H9 (cell line): ENCODE measurements around the gene STK11IP. TPM values are rescaled to one million over a fixed set of nuclear protein-coding genes. Genes with fewer than 3 reads are reported as not detected.
A peak's percentile ranks its signal among the peaks of the same experiment; 100 is the strongest.

Experiments used
- DNase-seq: peaks from one replicate; pipeline ENCODE4 v3.0.0-alpha.2; 2017
- H2AFZ ChIP-seq: one replicate; pipeline ENCODE4 v1.6.1; 2013; ENCODE audit warnings: mild to moderate bottlenecking, low read length, control low read depth, moderate library complexity
- H2AK5ac ChIP-seq: 2 replicates; pipeline ENCODE4 v1.6.1; 2013; ENCODE audit warnings: low read length, control low read depth, mixed read lengths; ENCODE audit not compliant: insufficient read length
- H2BK120ac ChIP-seq: one replicate; pipeline ENCODE4 v1.6.1; 2013; ENCODE audit warnings: low read depth, mild to moderate bottlenecking, low read length, control low read depth, inconsistent platforms; ENCODE audit not compliant: poor library complexity, severe bottlenecking
- H2BK12ac ChIP-seq: 2 replicates; pipeline ENCODE4 v1.6.1; 2013; ENCODE audit warnings: low read length, control low read depth, mixed read lengths, low read depth; ENCODE audit not compliant: insufficient read length
- H2BK15ac ChIP-seq: 2 replicates; pipeline ENCODE4 v1.6.1; 2013; ENCODE audit warnings: low read depth, low read length, control low read depth
- H2BK20ac ChIP-seq: one replicate; pipeline ENCODE4 v1.6.1; 2013; ENCODE audit warnings: low read depth, mild to moderate bottlenecking, low read length, control low read depth, inconsistent platforms; ENCODE audit not compliant: poor library complexity, severe bottlenecking
- H2BK5ac ChIP-seq: 2 replicates; pipeline ENCODE4 v1.6.1; 2013; ENCODE audit warnings: low read length, control low read depth, mixed read lengths; ENCODE audit not compliant: insufficient read length
- H3K14ac ChIP-seq: 2 replicates; pipeline ENCODE4 v1.6.1; 2013; ENCODE audit warnings: low read length, control low read depth; ENCODE audit not compliant: insufficient read depth
- H3K18ac ChIP-seq: 2 replicates; pipeline ENCODE4 v1.6.1; 2013; ENCODE audit warnings: low read depth, mild to moderate bottlenecking, mixed read lengths, low read length, control low read depth; ENCODE audit not compliant: insufficient read length
- H3K23ac ChIP-seq: 2 replicates; pipeline ENCODE4 v1.6.1; 2013; ENCODE audit warnings: low read length, control low read depth, mixed read lengths, low read depth; ENCODE audit not compliant: insufficient read length
- H3K23me2 ChIP-seq: 2 replicates; pipeline ENCODE4 v1.6.1; 2013; ENCODE audit warnings: low read depth, mild to moderate bottlenecking, mixed read lengths, low read length, control low read depth; ENCODE audit not compliant: insufficient read length, poor library complexity, severe bottlenecking
- H3K27ac ChIP-seq: 2 replicates; pipeline ENCODE4 v1.5.1; 2013; ENCODE audit warnings: low read length, control low read depth, mixed read lengths, low read depth; ENCODE audit not compliant: insufficient read length
- H3K27me3 ChIP-seq: 2 replicates; pipeline ENCODE4 v1.6.1; 2013; ENCODE audit warnings: low read length, control low read depth, inconsistent platforms; ENCODE audit not compliant: insufficient read depth
- H3K4ac ChIP-seq: 2 replicates; pipeline ENCODE4 v1.6.1; 2013; ENCODE audit warnings: low read depth, mild to moderate bottlenecking, control low read depth, inconsistent platforms, low read length, moderate library complexity
- H3K4me1 ChIP-seq: 2 replicates; pipeline ENCODE4 v1.6.1; 2013; ENCODE audit warnings: low read length, control low read depth, inconsistent platforms; ENCODE audit not compliant: insufficient read depth
- H3K4me2 ChIP-seq: 2 replicates; pipeline ENCODE4 v1.6.1; 2013; ENCODE audit warnings: low read length, control low read depth, mixed read lengths; ENCODE audit not compliant: insufficient read length, insufficient read depth
- H3K56ac ChIP-seq: 2 replicates; pipeline ENCODE4 v1.6.1; 2013; ENCODE audit warnings: low read depth, mild to moderate bottlenecking, mixed read lengths, low read length, control low read depth; ENCODE audit not compliant: insufficient read length
- H3K79me1 ChIP-seq: 2 replicates; pipeline ENCODE4 v1.6.1; 2013; ENCODE audit warnings: low read depth, mild to moderate bottlenecking, moderate library complexity, low read length, control low read depth, inconsistent platforms; ENCODE audit not compliant: insufficient read depth, poor library complexity, severe bottlenecking
- H3K79me2 ChIP-seq: 2 replicates; pipeline ENCODE4 v1.6.1; 2013; ENCODE audit warnings: low read length, control low read depth, inconsistent platforms; ENCODE audit not compliant: insufficient read depth
- H3K9ac ChIP-seq: 2 replicates; pipeline ENCODE4 v1.6.1; 2013; ENCODE audit warnings: low read length, control low read depth, mixed read lengths; ENCODE audit not compliant: insufficient read length; ENCODE audit errors: extremely low read depth
- H3K9me3 ChIP-seq: one replicate; pipeline ENCODE4 v1.6.1; 2013; ENCODE audit warnings: low read depth, low read length, inconsistent platforms; ENCODE audit not compliant: control insufficient read depth
- H3T11ph ChIP-seq: one replicate; pipeline ENCODE4 v1.6.1; 2013; ENCODE audit warnings: mild to moderate bottlenecking, low read length, control low read depth, inconsistent platforms
- H4K20me1 ChIP-seq: one replicate; pipeline ENCODE4 v1.6.1; 2013; ENCODE audit not compliant: control insufficient read depth, insufficient read length, insufficient read depth
- H4K5ac ChIP-seq: 2 replicates; pipeline ENCODE4 v1.6.1; 2013; ENCODE audit warnings: low read depth, mild to moderate bottlenecking, mixed read lengths, low read length, control low read depth; ENCODE audit not compliant: insufficient read length
- H4K8ac ChIP-seq: replicated peaks from 2 replicates; pipeline ENCODE4 v1.6.1; 2013; ENCODE audit warnings: low read length, control low read depth, mixed read lengths, low read depth; ENCODE audit not compliant: insufficient read length
- H4K91ac ChIP-seq: 2 replicates; pipeline ENCODE4 v1.6.1; 2013; ENCODE audit warnings: low read depth, mild to moderate bottlenecking, moderate library complexity, mixed read lengths, low read length, control low read depth; ENCODE audit not compliant: insufficient read length
- H3K27ac Mint-ChIP-seq, 3 experiments: 2 replicates in 2 of 3; 3 replicates in 1 of 3; pipeline ENCODE4 v1.8.0; 2020 to 2021; ENCODE audit warnings: mixed read lengths in 3 of 3, mild to moderate bottlenecking in 1 of 3, moderate library complexity in 1 of 3
- H3K27me3 Mint-ChIP-seq: 2 replicates; pipeline ENCODE4 v1.8.0; 2021; ENCODE audit warnings: low read depth, mild to moderate bottlenecking, moderate library complexity, mixed read lengths
- H3K36me3 Mint-ChIP-seq, 3 experiments: 2 replicates in 2 of 3; 3 replicates in 1 of 3; pipeline ENCODE4 v1.8.0; 2020 to 2021; ENCODE audit warnings: low read depth in 3 of 3, mixed read lengths in 3 of 3; ENCODE audit not compliant: insufficient read depth in 1 of 3
- H3K4me1 Mint-ChIP-seq, 2 experiments: 2 replicates each; pipeline ENCODE4 v1.8.0; 2020; ENCODE audit warnings: mixed read lengths in 2 of 2
- H3K4me3 Mint-ChIP-seq, 2 experiments: 2 replicates in 1 of 2; 3 replicates in 1 of 2; pipeline ENCODE4 v1.8.0; 2020 to 2021; ENCODE audit warnings: mild to moderate bottlenecking in 2 of 2, mixed read lengths in 2 of 2, moderate library complexity in 1 of 2
- H3K9me3 Mint-ChIP-seq, 2 experiments: 2 replicates in 1 of 2; 3 replicates in 1 of 2; pipeline ENCODE4 v1.8.0; 2020; ENCODE audit warnings: mild to moderate bottlenecking in 2 of 2, mixed read lengths in 2 of 2, moderate library complexity in 1 of 2
- WGBS: extraction: QIAGEN DNeasy Blood & Tissue Kit; methylation state at CpG from one replicate; pipeline ENCODE4 v1.1.7; 2013; ENCODE audit warnings: missing lambda C conversion rate, low lambda C conversion rate, mixed read lengths; ENCODE audit not compliant: insufficient read length; ENCODE audit errors: extremely low coverage; 5-methylcytosine and 5-hydroxymethylcytosine counted together
- total RNA-seq: library from RNA; stranded (reverse); gene quantifications from 2 replicates; pipeline ENCODE4 v1.2.1, GENCODE V29; 2021
- TF ChIP-seq, protein P1 (sequence below): fragments of 200-600 bp; sonication (generic); conservative IDR thresholded peaks from 3 replicates; pipeline ENCODE4 v1.8.0; 2021; ENCODE audit warnings: antibody characterized with exemption, mild to moderate bottlenecking

STK11IP gene
- total RNA-seq, 1 experiment from 2014 or later: 31.1 TPM

DNA sequence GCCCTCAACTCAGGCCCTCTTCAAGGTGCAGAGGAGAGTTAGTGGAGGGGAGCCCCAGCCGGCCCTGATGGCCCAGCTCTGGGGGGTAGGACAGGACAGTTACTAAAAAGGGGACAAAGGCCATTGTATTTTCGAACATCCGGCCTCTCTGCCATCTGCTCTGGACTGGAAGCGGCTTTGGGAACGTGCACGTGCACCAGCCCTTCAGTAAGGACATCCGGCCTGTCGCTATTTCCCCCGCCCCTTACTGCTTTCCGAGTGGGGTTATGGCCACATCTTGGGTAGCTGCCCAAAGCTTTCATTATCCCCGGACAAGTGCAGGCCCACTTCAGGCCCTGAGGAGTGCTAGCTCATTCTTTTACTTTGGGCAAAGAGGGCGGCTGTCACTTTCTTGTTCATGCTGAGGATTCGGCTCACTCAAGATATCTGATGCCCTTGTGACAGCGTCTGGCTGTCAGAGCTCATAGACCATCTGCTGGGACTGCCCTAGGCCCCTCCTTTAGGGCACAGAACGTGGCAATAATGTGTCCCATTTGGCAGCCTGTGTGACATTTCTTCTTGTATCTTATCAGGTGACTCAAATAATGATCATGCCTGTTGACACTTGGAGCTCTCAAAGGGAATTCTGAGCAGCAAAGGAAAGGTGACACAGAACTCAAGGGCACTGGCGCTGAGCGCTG is 47.3 kb downstream of the STK11IP start:
- no peak overlapping the region for H2BK5ac ChIP-seq
- no peak overlapping the region for H2AFZ ChIP-seq
- no peak overlapping the region for H2BK12ac ChIP-seq

More for the DNA sequence above, 47.3 kb downstream of the STK11IP start:
- H3K4me3 Mint-ChIP-seq: no peak overlapping the region
- H3K79me2 ChIP-seq: no peaks in the 10 kb centered on the region
- H4K8ac ChIP-seq: no peak overlapping the region
- H3K56ac ChIP-seq: no peak overlapping the region
- no peak overlapping the region for H3K23ac ChIP-seq
- no peak overlapping the region for H2BK20ac ChIP-seq
- no peak overlapping the region for H3T11ph ChIP-seq
- peaks cover 0 to 8% (median 0%) of the 10 kb centered on the region in 3 experiments; a peak in 1 of 7 replicates for H3K36me3 Mint-ChIP-seq
- H4K5ac ChIP-seq: no peak overlapping the region
- WGBS: no CpG with 5 or more reads among the region's 17 CpGs
- no peaks in the 10 kb centered on the region for H3K79me1 ChIP-seq
- TF ChIP-seq, protein P1, sequence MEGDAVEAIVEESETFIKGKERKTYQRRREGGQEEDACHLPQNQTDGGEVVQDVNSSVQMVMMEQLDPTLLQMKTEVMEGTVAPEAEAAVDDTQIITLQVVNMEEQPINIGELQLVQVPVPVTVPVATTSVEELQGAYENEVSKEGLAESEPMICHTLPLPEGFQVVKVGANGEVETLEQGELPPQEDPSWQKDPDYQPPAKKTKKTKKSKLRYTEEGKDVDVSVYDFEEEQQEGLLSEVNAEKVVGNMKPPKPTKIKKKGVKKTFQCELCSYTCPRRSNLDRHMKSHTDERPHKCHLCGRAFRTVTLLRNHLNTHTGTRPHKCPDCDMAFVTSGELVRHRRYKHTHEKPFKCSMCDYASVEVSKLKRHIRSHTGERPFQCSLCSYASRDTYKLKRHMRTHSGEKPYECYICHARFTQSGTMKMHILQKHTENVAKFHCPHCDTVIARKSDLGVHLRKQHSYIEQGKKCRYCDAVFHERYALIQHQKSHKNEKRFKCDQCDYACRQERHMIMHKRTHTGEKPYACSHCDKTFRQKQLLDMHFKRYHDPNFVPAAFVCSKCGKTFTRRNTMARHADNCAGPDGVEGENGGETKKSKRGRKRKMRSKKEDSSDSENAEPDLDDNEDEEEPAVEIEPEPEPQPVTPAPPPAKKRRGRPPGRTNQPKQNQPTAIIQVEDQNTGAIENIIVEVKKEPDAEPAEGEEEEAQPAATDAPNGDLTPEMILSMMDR: no peak
- no peak overlapping the region for H3K4me2 ChIP-seq
- no peak overlapping the region for H3K9ac ChIP-seq
- peaks cover 2% of the 10 kb centered on the region; the same call in 1 of the 2 replicates for H3K4me1 ChIP-seq
- H3K18ac ChIP-seq: no peak overlapping the region
- no peak overlapping the region for H2AK5ac ChIP-seq
- DNase-seq: peak; percentile 23
- H3K27me3 Mint-ChIP-seq: peaks cover 14% of the 10 kb centered on the region
- H3K9me3 ChIP-seq: no peaks in the 10 kb centered on the region
- no peaks in the 10 kb centered on the region for H4K20me1 ChIP-seq
- H3K27ac Mint-ChIP-seq: no peak overlapping the region
- no peak overlapping the region for H3K4ac ChIP-seq
- no peaks in the 10 kb centered on the region for H3K9me3 Mint-ChIP-seq
- no peak overlapping the region for H3K14ac ChIP-seq
- H2BK120ac ChIP-seq: no peak overlapping the region
- H3K23me2 ChIP-seq: peaks cover 3% of the 10 kb centered on the region
- no peak overlapping the region for H3K27ac ChIP-seq
- H3K27me3 ChIP-seq: no peaks in the 10 kb centered on the region
- no peak overlapping the region for H2BK15ac ChIP-seq
- H4K91ac ChIP-seq: no peak overlapping the region
- H3K4me1 Mint-ChIP-seq: peaks cover 25 to 35% of the 10 kb centered on the region in 2 experiments
